HepG2 (cell line): ENCODE results near the gene ABCC9. TPM values are rescaled to one million over a fixed set of nuclear protein-coding genes. Genes with fewer than 3 reads are reported as not detected.
"Not testable (repeated sequence)": the region's sequence is repeated elsewhere in the genome, so short reads cannot be mapped to it uniquely, and the experiment has no call there.

Source experiments
- ATAC-seq: fragments of 200-7000 bp; cut with Tn5 transposase; 3 replicates; pipeline ENCODE4 v1.9.1; 2020; ENCODE audit warnings: mild to moderate bottlenecking, moderate library complexity
- BruUV-seq: library from RNA; stranded (reverse); fragments of 400-500 nt; replicated peaks from 2 replicates; lab custom pipeline; 2021; lab: Mats Ljungman, UMichigan
- CTCF ChIA-PET: fragments of 300-600 bp; formaldehyde crosslinking; extraction: SDS; loops from one replicate; lab custom pipeline; 2021; ENCODE audit warnings: low total read pairs, inconsistent platforms, low intra/inter-chr PET ratio; lab: Yijun Ruan, JAX
- POLR2A ChIA-PET: fragments of 350-600 bp; sonication (Branson Sonifier 250); formaldehyde crosslinking; loops from one replicate; lab custom pipeline; 2020; ENCODE audit warnings: antibody characterized with exemption, inconsistent platforms; lab: Yijun Ruan, JAX
- DNase-seq: peaks from one replicate; pipeline ENCODE4 v3.0.0-alpha.2; 2015; ENCODE audit warnings: low spot score
- FAIRE-seq: peaks from 3 replicates; lab custom pipeline; 2011; peaks lifted over from hg19 to GRCh38; lab: Jason Lieb, UNC
- H2AFZ ChIP-seq: one replicate; pipeline ENCODE4 v1.6.1; 2011; ENCODE audit warnings: low read length, inconsistent platforms
- H3K27ac ChIP-seq: fragments of 300-600 bp; 3 replicates; pipeline ENCODE4 v1.8.0; 2011; ENCODE audit warnings: mixed run types, mild to moderate bottlenecking, mixed read lengths, low read length, inconsistent platforms; ENCODE audit not compliant: insufficient read depth; ENCODE audit errors: extremely low read length
- H3K27me3 ChIP-seq, 2 experiments: fragments of 200-600 bp in 1 of 2; 2 replicates in 1 of 2; 3 replicates in 1 of 2; pipeline versions ENCODE4 v1.6.0 to v1.8.0; 2011; ENCODE audit warnings: low read length in 2 of 2, mild to moderate bottlenecking in 2 of 2, moderate library complexity in 2 of 2, inconsistent platforms in 1 of 2; ENCODE audit not compliant: insufficient read depth in 2 of 2, control insufficient read depth in 1 of 2
- H3K36me3 ChIP-seq, 2 experiments: fragments of 200-600 bp in 1 of 2; replicated peaks in 1 of 2; 2 replicates in 1 of 2; 3 replicates in 1 of 2; pipeline versions ENCODE4 v1.5.1 to v1.8.0; 2011; ENCODE audit warnings: low read length in 2 of 2, inconsistent platforms in 1 of 2; ENCODE audit not compliant: insufficient read depth in 2 of 2, control insufficient read depth in 1 of 2
- H3K4me1 ChIP-seq: 2 replicates; pipeline ENCODE4 v1.5.1; 2012; ENCODE audit warnings: low read length, inconsistent platforms; ENCODE audit not compliant: insufficient read depth
- H3K4me2 ChIP-seq: 2 replicates; pipeline ENCODE4 v1.6.0; 2011; ENCODE audit warnings: low read depth, low read length, inconsistent platforms
- H3K4me3 ChIP-seq, 3 experiments: fragments of 200-600 bp in 1 of 3; sonication (generic), shearing (Covaris generic) in 1 of 3; replicated peaks in 1 of 3; 2 replicates each; pipeline ENCODE4 v1.5.1; 2011 to 2016; ENCODE audit warnings: low read length in 3 of 3, inconsistent platforms in 2 of 3, low read depth in 2 of 3, mild to moderate bottlenecking in 2 of 3, control low read depth in 1 of 3, mixed read lengths in 1 of 3; ENCODE audit not compliant: insufficient read depth in 1 of 3
- H3K79me2 ChIP-seq: one replicate; pipeline ENCODE4 v1.6.1; 2011; ENCODE audit warnings: low read length, inconsistent platforms; ENCODE audit not compliant: insufficient read depth
- H3K9ac ChIP-seq: 2 replicates; pipeline ENCODE4 v1.6.0; 2011; ENCODE audit warnings: mild to moderate bottlenecking, low read depth, low read length, inconsistent platforms; ENCODE audit not compliant: insufficient read depth
- H3K9me3 ChIP-seq: 2 replicates; pipeline ENCODE4 v1.5.1; 2012; ENCODE audit warnings: mild to moderate bottlenecking, low read length
- H4K20me1 ChIP-seq: 2 replicates; pipeline ENCODE4 v1.6.0; 2011; ENCODE audit warnings: inconsistent platforms, mild to moderate bottlenecking, low read length, moderate library complexity; ENCODE audit not compliant: insufficient read depth
- DMAP1 ChIP-seq: IDR thresholded peaks from 2 replicates; pipeline ENCODE4 v1.6.1; 2016
- ZNF205 ChIP-seq: IDR thresholded peaks from 2 replicates; pipeline ENCODE4 v1.6.1; 2018; ENCODE audit warnings: missing biosample characterization, missing genetic modification reagents
- WGBS: methylation state at CpG from one replicate; pipeline ENCODE4 v1.1.6; 2017; ENCODE audit warnings: low lambda C conversion rate; 5-methylcytosine and 5-hydroxymethylcytosine counted together
- in situ Hi-C: cut with HindIII; loops from 2 replicates; pipeline ENCODE4 v1.10.0; 2017; ENCODE audit warnings: low pct_unique_long_range_greater_than_20kb; ENCODE audit not compliant: extremely low pct_ligation_motif_present
- intact Hi-C: fragments of 100-400 bp; cut with micrococcal nuclease; formaldehyde crosslinking; loops from one replicate; pipeline ENCODE4 v1.10.0; 2022; ENCODE audit not compliant: unreplicated experiment
- polyA plus RNA-seq, 8 experiments: library from polyadenylated mRNA; depleted of rRNA in 3 of 8; stranded (reverse) in 7 of 8; unstranded in 1 of 8; fragments of >200 nt; fragmentation: Illumina TruSeq in 4 of 8; extraction: Trizol in 4 of 8; gene quantifications; 2 replicates each; pipeline versions ENCODE4 v1.2.1 to v1.2.3, GENCODE V29; 2011 to 2016; ENCODE audit warnings: low read depth in 4 of 8, missing spikeins in 1 of 8, mixed read lengths in 1 of 8; ENCODE audit not compliant: insufficient read depth in 1 of 8
- total RNA-seq, 5 experiments: library from RNA; depleted of rRNA; stranded (reverse); fragments of >200 nt; fragmentation: Illumina TruSeq; extraction: Trizol; gene quantifications; 2 replicates each; pipeline ENCODE4 v1.2.3, GENCODE V29; 2016; ENCODE audit warnings: low read depth in 1 of 5

Gene ABCC9
- total and polyA plus RNA-seq, 2 of the 13 experiments (the other 11 are each of a cell fraction or from before 2014, with no cell fraction given), result not detected

DNA sequence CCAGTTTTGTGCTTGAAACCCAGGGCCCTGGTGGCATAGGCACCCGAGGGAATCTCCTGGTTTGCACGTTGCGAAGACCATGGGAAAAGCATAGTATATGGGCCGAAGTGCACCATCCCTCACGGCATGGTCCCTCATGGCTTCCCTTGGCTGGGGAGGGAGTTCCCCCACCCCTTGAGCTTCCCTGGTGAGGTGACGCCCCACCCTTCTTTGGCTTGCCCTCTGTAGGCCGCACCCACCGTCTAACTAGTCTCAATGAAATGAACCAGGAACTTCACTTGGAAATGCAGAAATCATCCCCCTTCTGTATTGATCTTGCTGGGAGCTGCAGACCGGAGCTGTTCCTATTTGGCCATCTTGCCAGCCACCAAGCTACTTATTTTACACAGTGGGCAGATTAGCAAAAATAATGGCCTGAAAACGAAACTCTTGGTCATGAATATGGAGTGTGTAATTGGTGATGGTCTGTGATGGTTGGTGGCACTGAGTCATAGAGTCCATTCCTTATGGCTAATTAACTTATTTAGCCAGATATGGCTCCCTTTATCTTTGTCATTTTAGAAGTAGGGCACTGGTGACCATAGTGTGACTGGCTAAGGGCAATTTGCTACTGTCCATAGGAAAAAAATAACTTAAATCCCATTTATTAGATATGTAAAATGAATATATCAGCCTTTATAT is 145.4 kb downstream of the ABCC9 start (continued):
- no peak for TF ChIP-seq ZNF205
- no peak for TF ChIP-seq DMAP1 (CRISPR knock-in tag)

- DNase-seq, H3K79me2 ChIP-seq, H3K36me3 ChIP-seq, ATAC-seq, FAIRE-seq, H3K9ac ChIP-seq, H3K4me2 ChIP-seq, POLR2A ChIA-PET, BruUV-seq, H3K27ac ChIP-seq, H4K20me1 ChIP-seq, in situ Hi-C loops, H3K9me3 ChIP-seq, intact Hi-C loops, CTCF ChIA-PET, H3K4me1 ChIP-seq, H3K4me3 ChIP-seq, H2AFZ ChIP-seq, H3K27me3 ChIP-seq: not testable (repeated sequence)
- WGBS, result 40% methylated on average over 2 of the region's 8 CpGs
These were observed 146.2 kb downstream of the ABCC9 start for GRCh38 chr12:21794807-21795595.

DNA sequence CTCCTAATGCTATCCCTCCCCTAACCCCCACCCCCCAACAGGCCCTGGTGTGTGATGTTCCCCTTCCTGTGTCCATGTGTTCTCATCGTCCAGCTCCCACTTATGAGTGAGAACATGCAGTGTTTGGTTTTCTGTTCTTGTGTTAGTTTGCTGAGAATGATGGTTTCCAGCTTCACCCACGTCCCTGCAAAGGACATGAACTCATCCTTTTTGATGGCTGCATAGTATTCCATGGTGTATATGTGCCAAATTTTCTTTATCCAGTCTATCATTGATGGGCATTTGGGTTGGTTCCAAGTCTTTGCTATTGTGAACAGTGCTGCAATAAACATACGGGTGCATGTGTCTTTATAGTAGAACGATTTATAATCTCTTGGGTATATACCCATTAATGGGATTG is 151.5 kb downstream of the ABCC9 start:
- intact Hi-C loops, H3K27ac ChIP-seq, in situ Hi-C loops, CTCF ChIA-PET, FAIRE-seq, H4K20me1 ChIP-seq, H3K4me2 ChIP-seq, H3K4me1 ChIP-seq, H3K4me3 ChIP-seq, H3K27me3 ChIP-seq, BruUV-seq, H2AFZ ChIP-seq, H3K79me2 ChIP-seq, ATAC-seq, H3K36me3 ChIP-seq, POLR2A ChIA-PET, DNase-seq, H3K9ac ChIP-seq, H3K9me3 ChIP-seq: not testable (repeated sequence)
- 21% methylated on average over 4 of the region's 4 CpGs for WGBS
